Measurements from ENCODE around the gene MROH8.

GRCh38 chr20:37228082-37228481 lies 48.7 kb upstream of the MROH8 start:
- TF ChIP-seq CTCF (IDR thresholded peaks at IDR 0.05; ENCODE audit: insufficient read depth, low read length) (no peak), POLR2AphosphoS5 (IDR thresholded peaks at IDR 0.05; ENCODE audit: low read depth) (no peak), GABPA (IDR thresholded peaks at IDR 0.05; ENCODE audit: low read depth) (no peak)

All from HL-60 (cell line).